Measurements from ENCODE around the gene HDAC9.

Gene HDAC9

DNA sequence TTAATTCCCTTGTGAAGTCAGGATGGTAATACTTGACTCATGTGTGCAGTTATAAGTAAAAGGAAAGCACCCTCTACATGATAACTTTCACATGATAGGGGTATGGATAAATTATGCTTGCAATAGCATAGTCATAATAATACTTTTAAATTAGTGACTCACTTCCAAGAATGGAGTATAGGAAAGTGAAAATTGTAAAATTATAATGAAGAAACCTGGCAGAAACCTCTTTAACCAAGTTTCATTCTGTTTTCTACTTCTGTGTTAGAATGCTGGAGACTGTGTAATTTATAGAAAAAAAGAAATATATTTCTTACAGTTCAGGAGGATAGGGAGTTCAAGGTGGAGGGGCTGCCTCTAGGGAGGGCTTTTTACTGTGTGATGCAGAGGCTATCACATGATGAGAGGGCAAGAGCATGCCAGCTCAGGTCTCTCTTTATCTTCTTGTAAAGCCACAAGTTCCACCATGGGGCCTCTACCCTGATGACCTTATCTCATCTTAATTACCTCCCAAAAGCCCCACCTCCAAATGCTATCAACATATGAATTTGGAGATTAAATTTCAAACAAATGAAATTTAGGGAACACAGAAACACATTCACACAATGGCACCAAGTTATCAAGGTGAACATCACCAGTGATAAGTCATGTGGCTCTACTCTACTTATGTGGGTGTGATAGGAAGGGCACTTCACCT lies 43.2 kb downstream of the HDAC9 start:
- Histone ChIP-seq H3K9me3 (ENCODE audit: insufficient read depth, low read length) (no peaks in the 10 kb centered on the region), H3K27me3 (ENCODE audit: low read depth, low read length) (no peaks in the 10 kb centered on the region), H3K27ac (ENCODE audit: low read length) (peak overlapping the region; percentile 93), H4K20me1 (ENCODE audit: insufficient read depth, low read length) (no peaks in the 10 kb centered on the region), H3K4me1 (ENCODE audit: low read length) (peaks cover 86% of the 10 kb centered on the region), H3K4me3 (ENCODE audit: low read length) (peak overlapping the region; percentile 43), H3K36me3 (replicated peaks; ENCODE audit: low read depth, low read length) (no peaks in the 10 kb centered on the region), H2AFZ (ENCODE audit: low read depth, low read length) (0 out of 2 replicates have a peak overlapping the region, but pooled peaks have one; percentile 29), H3K9ac (ENCODE audit: low read length) (peak overlapping the region; percentile 77), H3K4me2 (ENCODE audit: low read length) (peak overlapping the region; percentile 69), H3K79me2 (ENCODE audit: low read length) (peaks cover 21% of the 10 kb centered on the region; the same call in 1 of the 2 replicates)
- no peak for TF ChIP-seq EZH2phosphoT487 (IDR thresholded peaks at IDR 0.05; ENCODE audit: low read depth)

DNA sequence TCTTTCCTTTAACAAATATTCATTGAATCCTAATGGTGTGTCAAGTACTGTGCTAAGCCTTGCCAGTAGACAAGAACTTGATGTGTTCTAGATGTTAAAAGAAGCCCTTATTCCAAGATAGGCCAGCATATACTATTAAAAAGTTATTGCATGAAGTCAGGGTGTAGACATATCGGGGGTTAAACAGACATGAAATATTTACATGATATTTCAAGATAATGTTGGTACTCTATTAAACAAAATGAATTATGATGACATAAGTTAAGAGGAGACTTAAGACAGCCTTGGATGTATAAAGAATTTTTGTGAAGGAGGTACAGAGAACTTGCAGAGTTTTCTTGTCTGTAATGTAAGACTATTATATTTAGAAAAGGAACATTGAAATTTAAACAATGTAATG lies 44.8 kb downstream of the HDAC9 start:
- H3K27me3 ChIP-seq (ENCODE audit: low read depth, low read length): no peaks in the 10 kb centered on the region
- H3K4me3 ChIP-seq (ENCODE audit: low read length): no peak overlapping the region
- H3K4me1 ChIP-seq (ENCODE audit: low read length): peaks cover 71% of the 10 kb centered on the region
- peaks cover 10% of the 10 kb centered on the region; the same call in 1 of the 2 replicates for H3K79me2 ChIP-seq (ENCODE audit: low read length)
- no peaks in the 10 kb centered on the region for H4K20me1 ChIP-seq (ENCODE audit: insufficient read depth, low read length)
- no peak overlapping the region for H3K27ac ChIP-seq (ENCODE audit: low read length)
- no peak overlapping the region for H3K4me2 ChIP-seq (ENCODE audit: low read length)
- H2AFZ ChIP-seq (ENCODE audit: low read depth, low read length): no peak overlapping the region
- no peaks in the 10 kb centered on the region for H3K9me3 ChIP-seq (ENCODE audit: insufficient read depth, low read length)
- no peak for TF ChIP-seq EZH2phosphoT487 (IDR thresholded peaks at IDR 0.05; ENCODE audit: low read depth)
- TF ChIP-seq, protein P1, sequence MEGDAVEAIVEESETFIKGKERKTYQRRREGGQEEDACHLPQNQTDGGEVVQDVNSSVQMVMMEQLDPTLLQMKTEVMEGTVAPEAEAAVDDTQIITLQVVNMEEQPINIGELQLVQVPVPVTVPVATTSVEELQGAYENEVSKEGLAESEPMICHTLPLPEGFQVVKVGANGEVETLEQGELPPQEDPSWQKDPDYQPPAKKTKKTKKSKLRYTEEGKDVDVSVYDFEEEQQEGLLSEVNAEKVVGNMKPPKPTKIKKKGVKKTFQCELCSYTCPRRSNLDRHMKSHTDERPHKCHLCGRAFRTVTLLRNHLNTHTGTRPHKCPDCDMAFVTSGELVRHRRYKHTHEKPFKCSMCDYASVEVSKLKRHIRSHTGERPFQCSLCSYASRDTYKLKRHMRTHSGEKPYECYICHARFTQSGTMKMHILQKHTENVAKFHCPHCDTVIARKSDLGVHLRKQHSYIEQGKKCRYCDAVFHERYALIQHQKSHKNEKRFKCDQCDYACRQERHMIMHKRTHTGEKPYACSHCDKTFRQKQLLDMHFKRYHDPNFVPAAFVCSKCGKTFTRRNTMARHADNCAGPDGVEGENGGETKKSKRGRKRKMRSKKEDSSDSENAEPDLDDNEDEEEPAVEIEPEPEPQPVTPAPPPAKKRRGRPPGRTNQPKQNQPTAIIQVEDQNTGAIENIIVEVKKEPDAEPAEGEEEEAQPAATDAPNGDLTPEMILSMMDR (IDR thresholded peaks at IDR 0.05; ENCODE audit: low read depth, low read length): no peak
- H3K9ac ChIP-seq (ENCODE audit: low read length): no peak overlapping the region
- H3K36me3 ChIP-seq (replicated peaks; ENCODE audit: low read depth, low read length): no peaks in the 10 kb centered on the region

DNA sequence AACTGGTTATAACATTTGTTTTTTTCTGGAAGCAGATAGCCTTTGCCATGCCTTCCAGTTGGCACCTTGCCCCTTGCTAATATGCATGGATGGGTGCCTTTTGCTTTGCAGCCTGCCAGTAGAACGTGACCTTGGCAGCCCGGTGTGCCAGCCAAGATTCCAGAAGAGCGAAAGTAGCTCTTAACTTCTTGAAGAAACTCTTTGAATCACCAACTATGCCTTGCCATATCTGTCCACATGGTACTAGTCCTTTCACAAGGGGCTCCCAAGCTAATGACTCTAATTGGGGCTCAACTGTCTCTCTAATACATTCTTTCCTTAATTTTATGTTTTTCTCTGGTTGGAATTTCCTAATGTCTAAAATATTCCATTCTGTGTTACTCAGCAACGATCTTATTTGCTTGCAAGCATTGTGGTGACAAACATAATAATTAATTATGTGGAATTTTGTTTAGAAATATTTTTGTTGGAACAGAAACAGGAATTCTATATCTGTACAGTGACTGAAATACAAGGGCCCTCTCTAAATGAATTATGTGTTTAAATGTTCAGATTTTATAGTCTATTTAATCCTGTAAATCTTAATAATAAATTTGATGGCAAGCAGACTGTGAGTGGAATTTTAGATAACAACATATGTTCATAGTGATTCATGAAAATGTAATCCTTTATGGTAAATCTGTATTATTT lies 45.8 kb downstream of the HDAC9 start:
- no peak overlapping the region for H3K4me3 ChIP-seq (ENCODE audit: low read length)
- H3K9ac ChIP-seq (ENCODE audit: low read length): no peak overlapping the region
- peaks cover 3% of the 10 kb centered on the region; the same call in 1 of the 2 replicates for H3K79me2 ChIP-seq (ENCODE audit: low read length)
- no peaks in the 10 kb centered on the region for H3K27me3 ChIP-seq (ENCODE audit: low read depth, low read length)
- TF ChIP-seq EZH2phosphoT487 (IDR thresholded peaks at IDR 0.05; ENCODE audit: low read depth): no peak
- TF ChIP-seq, protein P1 (IDR thresholded peaks at IDR 0.05; ENCODE audit: low read depth, low read length): no peak
- no peak overlapping the region for H2AFZ ChIP-seq (ENCODE audit: low read depth, low read length)
- no peaks in the 10 kb centered on the region for H3K36me3 ChIP-seq (replicated peaks; ENCODE audit: low read depth, low read length)
- no peak overlapping the region for H3K27ac ChIP-seq (ENCODE audit: low read length)
- H3K4me1 ChIP-seq (ENCODE audit: low read length): peaks cover 62% of the 10 kb centered on the region
- no peaks in the 10 kb centered on the region for H4K20me1 ChIP-seq (ENCODE audit: insufficient read depth, low read length)
- H3K9me3 ChIP-seq (ENCODE audit: insufficient read depth, low read length): no peaks in the 10 kb centered on the region
- no peak overlapping the region for H3K4me2 ChIP-seq (ENCODE audit: low read length)

DNA sequence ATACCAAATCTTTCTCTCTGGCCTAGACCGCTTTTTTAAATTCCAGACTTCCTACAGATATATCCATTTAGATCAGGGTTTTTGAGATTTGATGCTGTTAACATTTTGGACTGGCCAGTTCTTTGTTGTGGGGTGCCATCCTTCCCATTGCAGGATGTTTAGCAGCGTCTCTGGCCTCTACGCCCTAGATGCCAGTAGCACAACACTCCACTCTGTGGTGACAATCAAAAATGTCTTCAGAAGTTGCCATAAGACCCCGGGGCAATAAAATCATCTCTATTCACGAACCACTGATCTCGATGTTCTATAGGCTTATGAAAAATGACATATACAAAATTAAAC lies 46.3 kb downstream of the HDAC9 start:
- H3K36me3 ChIP-seq (replicated peaks; ENCODE audit: low read depth, low read length): no peaks in the 10 kb centered on the region
- H3K9me3 ChIP-seq (ENCODE audit: insufficient read depth, low read length): no peaks in the 10 kb centered on the region
- no peaks in the 10 kb centered on the region for H4K20me1 ChIP-seq (ENCODE audit: insufficient read depth, low read length)
- no peak overlapping the region for H3K4me2 ChIP-seq (ENCODE audit: low read length)
- H3K27ac ChIP-seq (ENCODE audit: low read length): no peak overlapping the region
- no peaks in the 10 kb centered on the region for H3K27me3 ChIP-seq (ENCODE audit: low read depth, low read length)
- TF ChIP-seq, protein P1 (IDR thresholded peaks at IDR 0.05; ENCODE audit: low read depth, low read length): no peak
- no peak for TF ChIP-seq EZH2phosphoT487 (IDR thresholded peaks at IDR 0.05; ENCODE audit: low read depth)
- peaks cover 3% of the 10 kb centered on the region; the same call in 1 of the 2 replicates for H3K79me2 ChIP-seq (ENCODE audit: low read length)
- no peak overlapping the region for H3K9ac ChIP-seq (ENCODE audit: low read length)
- no peak overlapping the region for H2AFZ ChIP-seq (ENCODE audit: low read depth, low read length)
- peaks cover 62% of the 10 kb centered on the region for H3K4me1 ChIP-seq (ENCODE audit: low read length)
- no peak overlapping the region for H3K4me3 ChIP-seq (ENCODE audit: low read length)

Measured in OCI-LY3 (cell line).